A673 (cell line): Measurements from ENCODE around the gene KRT79. TPM values are rescaled to one million over a fixed set of nuclear protein-coding genes. Genes with fewer than 3 reads are reported as not detected.

ENCODE experiments used
- BruUV-seq: library from RNA; stranded (reverse); fragments of 400-500 nt; replicated peaks from 2 replicates; lab custom pipeline; 2021; lab: Mats Ljungman, UMichigan
- CTCF ChIA-PET: fragments of 300-600 bp; sonication (Branson Sonifier 250); formaldehyde crosslinking; loops from one replicate; lab custom pipeline; 2022; ENCODE audit warnings: antibody characterized with exemption; lab: Charles Lee
- POLR2A ChIA-PET: fragments of 300-600 bp; sonication (Branson Sonifier 250); formaldehyde crosslinking; loops from one replicate; lab custom pipeline; 2022; ENCODE audit warnings: antibody characterized with exemption; ENCODE audit not compliant: low non-redundant PET; lab: Charles Lee
- DNase-seq: peaks from one replicate; pipeline ENCODE4 v3.0.0-alpha.2; 2015; ENCODE audit warnings: low spot score
- H3K27ac ChIP-seq: fragments of 200-600 bp; sonication (generic); 2 replicates; pipeline ENCODE4 v1.5.1; 2016; ENCODE audit warnings: mixed run types, low read depth, mild to moderate bottlenecking, mixed read lengths, antibody characterized with exemption, low read length; ENCODE audit not compliant: poor library complexity, severe bottlenecking
- H3K27me3 ChIP-seq: fragments of 200-600 bp; sonication (generic); replicated peaks from 2 replicates; pipeline ENCODE4 v1.6.1; 2017; ENCODE audit warnings: mixed run types, low read depth, mild to moderate bottlenecking, mixed read lengths, antibody characterized with exemption, low read length; ENCODE audit not compliant: insufficient read depth, poor library complexity
- H3K36me3 ChIP-seq: fragments of 200-600 bp; sonication (generic); 2 replicates; pipeline ENCODE4 v1.6.1; 2016; ENCODE audit warnings: mixed run types, mild to moderate bottlenecking, mixed read lengths, antibody characterized with exemption, low read length; ENCODE audit not compliant: insufficient read depth, poor library complexity, severe bottlenecking
- H3K4me1 ChIP-seq: fragments of 200-600 bp; sonication (generic); 2 replicates; pipeline ENCODE4 v1.6.1; 2017; ENCODE audit warnings: mixed run types, mild to moderate bottlenecking, mixed read lengths, antibody characterized with exemption, low read length; ENCODE audit not compliant: insufficient read depth, poor library complexity, severe bottlenecking
- H3K4me3 ChIP-seq: fragments of 200-600 bp; sonication (generic); 2 replicates; pipeline ENCODE4 v1.5.1; 2016; ENCODE audit warnings: low read depth, mixed run types, mild to moderate bottlenecking, mixed read lengths, low read length; ENCODE audit not compliant: poor library complexity, severe bottlenecking
- H3K9me3 ChIP-seq: fragments of 200-600 bp; sonication (generic); 2 replicates; pipeline ENCODE4 v1.6.1; 2016; ENCODE audit warnings: mixed run types, low read depth, mild to moderate bottlenecking, mixed read lengths, antibody characterized with exemption, low read length; ENCODE audit not compliant: poor library complexity, severe bottlenecking
- CTCF ChIP-seq: fragments of 300-800, 200-600 bp; sonication (generic); conservative IDR thresholded peaks from 2 replicates; pipeline ENCODE4 v1.5.1; 2017; ENCODE audit warnings: low read depth, mild to moderate bottlenecking, antibody characterized with exemption, low read length, moderate library complexity, mixed read lengths
- EZH2 ChIP-seq: fragments of 200-600 bp; sonication (generic); IDR thresholded peaks from 2 replicates; pipeline ENCODE4 v1.6.1; 2017; ENCODE audit warnings: borderline replicate concordance, low read depth, mild to moderate bottlenecking, mixed read lengths, antibody characterized with exemption, low read length; ENCODE audit not compliant: poor library complexity, severe bottlenecking
- intact Hi-C: fragments of 100-400 bp; cut with micrococcal nuclease; formaldehyde crosslinking; loops from one replicate; pipeline ENCODE4 v1.10.0; 2022; ENCODE audit not compliant: unreplicated experiment
- total RNA-seq: library from RNA; stranded (reverse); gene quantifications from 2 replicates; pipeline ENCODE4 v1.2.3, GENCODE V29; 2021

KRT79 gene
- total RNA-seq, 1 experiment from 2014 or later, result not detected

GRCh38 chr12:52772188-52772587, 61.9 kb downstream of the KRT79 start:
- ChIA-PET POLR2A (no interaction called here), CTCF (no interaction called here)
- DNase-seq, result no peak
- TF ChIP-seq EZH2 (no peak), CTCF (no peak)
- no TSS peak for BruUV-seq
- no peak overlapping the region for H3K27ac ChIP-seq
- no peaks in the 10 kb centered on the region for H3K4me1 ChIP-seq
- no peaks in the 10 kb centered on the region for H3K9me3 ChIP-seq
- H3K27me3 ChIP-seq, result no peaks in the 10 kb centered on the region
- intact Hi-C loops, result no loop called here
- no peaks in the 10 kb centered on the region for H3K36me3 ChIP-seq
- no peak overlapping the region for H3K4me3 ChIP-seq

- no peaks in the 10 kb centered on the region for H3K4me1 ChIP-seq
- intact Hi-C loops, result no loop called here
- no peaks in the 10 kb centered on the region for H3K27me3 ChIP-seq
- no peaks in the 10 kb centered on the region for H3K36me3 ChIP-seq
- ChIA-PET CTCF (no interaction called here), POLR2A (no interaction called here)
- H3K4me3 ChIP-seq, result no peak overlapping the region
- no TSS peak for BruUV-seq
- TF ChIP-seq EZH2 (no peak), CTCF (no peak)
- no peaks in the 10 kb centered on the region for H3K9me3 ChIP-seq
- DNase-seq, result no peak
- H3K27ac ChIP-seq, result no peak overlapping the region
Measured at GRCh38 chr12:52771505-52771904, 62.6 kb downstream of the KRT79 start.

Other genes starting within 250 kb of the KRT79 start
- gene KRT72, start 232.8 kb downstream of the KRT79 start, total RNA-seq, result not detected in 2 replicates
- gene KRT73, start 215.8 kb downstream of the KRT79 start, total RNA-seq, result not detected in 2 replicates
- not detected in 2 replicates for gene KRT2, start 182.1 kb downstream of the KRT79 start, total RNA-seq
- not detected in 2 replicates for gene KRT1, start 153.9 kb downstream of the KRT79 start, total RNA-seq
- not detected in 2 replicates for gene KRT77, start 130.8 kb downstream of the KRT79 start, total RNA-seq
- gene KRT76, start 57.0 kb downstream of the KRT79 start, total RNA-seq, result not detected in 2 replicates
- gene KRT3, start 38.2 kb downstream of the KRT79 start, total RNA-seq, result not detected in 2 replicates
- not detected in 2 replicates for gene KRT4, start 20.2 kb downstream of the KRT79 start, total RNA-seq
- not detected in 2 replicates for gene KRT78, start 14.7 kb upstream of the KRT79 start, total RNA-seq
- 15.4 and 16.2 TPM in 2 replicates for gene KRT8, start 70.8 kb upstream of the KRT79 start, total RNA-seq
- 179 and 209 TPM in 2 replicates for gene KRT18, start 114.8 kb upstream of the KRT79 start, total RNA-seq
- gene EIF4B, start 172.1 kb upstream of the KRT79 start, total RNA-seq, result 393 and 400 TPM in 2 replicates
- 3.4 and 6.1 TPM in 2 replicates for gene TNS2, start 215.8 kb upstream of the KRT79 start, total RNA-seq
- 17.0 and 19.3 TPM in 2 replicates for gene SPRYD3, start 245.1 kb upstream of the KRT79 start, total RNA-seq